ENCODE measurements around the gene HHATL.

Gene HHATL

DNA sequence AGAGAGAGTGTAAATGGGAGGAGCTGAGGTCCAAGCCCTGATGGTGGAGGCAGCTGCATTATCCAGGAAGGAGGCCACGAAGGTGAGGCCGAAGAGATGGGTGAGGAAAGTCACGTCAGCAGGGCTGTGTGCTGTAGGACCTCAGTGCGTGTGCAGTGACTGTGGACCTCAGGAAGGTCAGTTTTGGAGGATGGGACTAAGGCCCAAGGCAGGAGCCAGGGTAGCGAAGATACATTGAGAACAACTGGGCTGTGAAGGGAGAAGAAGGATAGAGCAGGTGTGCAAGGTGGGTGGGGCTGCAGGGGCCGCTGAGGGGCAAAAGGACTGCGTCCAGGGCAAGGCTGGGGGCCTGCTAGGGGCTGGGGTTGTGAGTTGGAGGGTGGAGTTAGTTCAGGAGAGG lies 12.4 kb downstream of the HHATL start:
- Histone ChIP-seq H3K18ac (ENCODE audit: low read length) (no peak overlapping the region), H2BK15ac (ENCODE audit: low read length) (no peak overlapping the region), H2AK5ac (ENCODE audit: low read depth, low read length) (peak overlapping the region; percentile 19), H3K27ac (replicated peaks; ENCODE audit: low read length) (no peak overlapping the region), H3K4me3 (ENCODE audit: low read length in 2 of 2) (peak overlapping the region in 1 of 2 donors; percentile 33), H3K27me3 (ENCODE audit: control insufficient read depth in 3 of 3, insufficient read depth in 3 of 3, low read depth in 1 of 3, low read length in 3 of 3) (peaks cover 0 to 21% (median 0%) of the 10 kb centered on the region in 3 experiments), H3K36me3 (replicated peaks in 1 of 2; ENCODE audit: control insufficient read depth in 2 of 2, insufficient read depth in 2 of 2, low read length in 2 of 2) (no peaks in the 10 kb centered on the region), H2BK120ac (ENCODE audit: low read depth, low read length) (no peak overlapping the region), H3K79me1 (ENCODE audit: low read depth, low read length) (no peaks in the 10 kb centered on the region), H3K9me3 (replicated peaks in 1 of 2; ENCODE audit: control insufficient read depth in 2 of 2, insufficient read depth in 1 of 2, low read depth in 1 of 2, low read length in 2 of 2) (no peaks in the 10 kb centered on the region), H4K91ac (ENCODE audit: low read depth, low read length, poor library complexity) (no peak overlapping the region), H3K23ac (ENCODE audit: low read depth, low read length, poor library complexity) (no peak overlapping the region), H3K9ac (ENCODE audit: low read depth, low read length, poor library complexity) (no peak overlapping the region), H3K4me1 (ENCODE audit: control insufficient read depth in 2 of 2, insufficient read depth in 1 of 2, low read depth in 1 of 2, low read length in 2 of 2) (peaks cover 0 to 8% of the 10 kb centered on the region in 2 donors), H3K14ac (ENCODE audit: low read length) (no peak overlapping the region), H2AFZ (ENCODE audit: low read length) (no peak overlapping the region), H3K4ac (ENCODE audit: low read length) (no peak overlapping the region), H2BK12ac (ENCODE audit: low read length) (no peak overlapping the region), H2BK5ac (ENCODE audit: low read length) (no peak overlapping the region), H4K8ac (ENCODE audit: low read depth, low read length) (no peak overlapping the region), H3K4me2 (ENCODE audit: insufficient read depth, low read length, poor library complexity, severe bottlenecking) (no peak overlapping the region)
- no CpG with 5 or more reads among the region's 7 CpGs for WGBS, 2 donors (ENCODE audit: extremely low coverage in 2 of 2, insufficient read length in 2 of 2, insufficient replicate concordance in 1 of 2)
- DNase-seq (ENCODE audit: low spot score) = no peak

- no peak for DNase-seq (ENCODE audit: low spot score)
- Histone ChIP-seq H2AFZ (ENCODE audit: low read length) (no peak overlapping the region), H3K23ac (ENCODE audit: low read depth, low read length, poor library complexity) (no peak overlapping the region), H3K79me1 (ENCODE audit: low read depth, low read length) (no peaks in the 10 kb centered on the region), H3K36me3 (replicated peaks in 1 of 2; ENCODE audit: control insufficient read depth in 2 of 2, insufficient read depth in 2 of 2, low read length in 2 of 2) (no peaks in the 10 kb centered on the region), H4K8ac (ENCODE audit: low read depth, low read length) (no peak overlapping the region), H2AK5ac (ENCODE audit: low read depth, low read length) (no peak overlapping the region), H2BK15ac (ENCODE audit: low read length) (no peak overlapping the region), H2BK12ac (ENCODE audit: low read length) (no peak overlapping the region), H3K4me2 (ENCODE audit: insufficient read depth, low read length, poor library complexity, severe bottlenecking) (no peak overlapping the region), H3K4ac (ENCODE audit: low read length) (no peak overlapping the region), H3K4me1 (ENCODE audit: control insufficient read depth in 2 of 2, insufficient read depth in 1 of 2, low read depth in 1 of 2, low read length in 2 of 2) (peaks cover 0 to 8% of the 10 kb centered on the region in 2 donors), H3K18ac (ENCODE audit: low read length) (no peak overlapping the region), H2BK120ac (ENCODE audit: low read depth, low read length) (no peak overlapping the region), H3K27ac (replicated peaks; ENCODE audit: low read length) (no peak overlapping the region), H3K14ac (ENCODE audit: low read length) (no peak overlapping the region), H2BK5ac (ENCODE audit: low read length) (no peak overlapping the region), H3K9ac (ENCODE audit: low read depth, low read length, poor library complexity) (no peak overlapping the region), H3K4me3 (ENCODE audit: low read length in 2 of 2) (no peak overlapping the region), H3K9me3 (replicated peaks in 1 of 2; ENCODE audit: control insufficient read depth in 2 of 2, insufficient read depth in 1 of 2, low read depth in 1 of 2, low read length in 2 of 2) (no peaks in the 10 kb centered on the region), H3K27me3 (ENCODE audit: control insufficient read depth in 3 of 3, insufficient read depth in 3 of 3, low read depth in 1 of 3, low read length in 3 of 3) (peaks cover 0 to 21% (median 0%) of the 10 kb centered on the region in 3 experiments), H4K91ac (ENCODE audit: low read depth, low read length, poor library complexity) (no peak overlapping the region)
- no CpG with 5 or more reads among the region's 9 CpGs for WGBS, 2 donors (ENCODE audit: extremely low coverage in 2 of 2, insufficient read length in 2 of 2, insufficient replicate concordance in 1 of 2)
Measured at GRCh38 chr3:42689421-42690014, 13.1 kb downstream of the HHATL start.

DNA sequence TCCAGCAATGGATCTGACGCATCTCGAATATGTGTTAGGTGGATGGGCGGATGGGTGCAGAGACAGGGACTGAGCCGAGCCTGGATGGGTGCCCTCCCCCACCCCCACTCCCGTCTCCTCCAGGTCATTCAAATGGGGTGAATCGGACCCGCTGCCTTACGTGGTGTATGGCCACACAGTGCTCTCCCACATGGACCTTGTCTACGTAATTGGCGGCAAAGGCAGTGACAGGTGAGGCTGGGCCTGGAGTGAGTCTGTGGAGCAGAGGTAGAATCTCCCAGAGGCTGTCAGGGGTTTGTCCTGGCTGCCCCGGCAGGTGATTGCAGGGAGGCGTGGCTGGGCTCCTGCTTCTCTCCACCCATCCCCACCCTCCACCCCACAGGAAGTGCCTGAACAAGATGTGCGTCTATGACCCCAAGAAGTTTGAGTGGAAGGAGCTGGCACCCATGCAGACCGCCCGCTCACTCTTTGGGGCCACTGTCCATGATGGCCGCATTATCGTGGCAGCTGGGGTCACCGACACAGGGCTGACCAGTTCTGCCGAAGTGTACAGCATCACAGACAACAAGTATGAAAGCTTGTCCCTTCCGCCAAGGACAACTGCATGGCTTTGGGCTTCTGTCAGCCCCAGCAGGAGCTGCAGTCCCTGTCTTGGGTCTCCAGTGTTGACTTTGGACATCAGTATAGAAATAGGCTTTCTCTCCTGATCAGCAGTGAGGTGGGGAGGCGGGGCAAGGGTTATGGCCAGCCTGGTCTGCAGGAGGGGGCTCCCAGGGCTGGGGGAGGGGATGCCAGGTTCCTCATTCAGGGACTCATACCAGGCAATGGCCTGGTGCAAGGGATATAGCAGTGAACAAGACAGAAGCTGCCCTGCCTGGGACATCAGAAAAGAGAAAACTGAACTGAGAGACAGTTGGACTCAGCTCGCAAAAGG lies 13.8 kb downstream of the HHATL start:
- Histone ChIP-seq H2BK5ac (ENCODE audit: low read length) (peak overlapping the region; percentile 31), H3K27me3 (ENCODE audit: control insufficient read depth in 3 of 3, insufficient read depth in 3 of 3, low read depth in 1 of 3, low read length in 3 of 3) (peaks cover 0 to 21% (median 0%) of the 10 kb centered on the region in 3 experiments), H3K23ac (ENCODE audit: low read depth, low read length, poor library complexity) (peak overlapping the region; percentile 86), H3K4me2 (ENCODE audit: insufficient read depth, low read length, poor library complexity, severe bottlenecking) (no peak overlapping the region), H2BK120ac (ENCODE audit: low read depth, low read length) (peak overlapping the region; percentile 84), H3K4ac (ENCODE audit: low read length) (no peak overlapping the region), H4K91ac (ENCODE audit: low read depth, low read length, poor library complexity) (no peak overlapping the region), H3K14ac (ENCODE audit: low read length) (no peak overlapping the region), H3K9ac (ENCODE audit: low read depth, low read length, poor library complexity) (no peak overlapping the region), H2BK15ac (ENCODE audit: low read length) (peak overlapping the region; percentile 86), H3K4me1 (ENCODE audit: control insufficient read depth in 2 of 2, insufficient read depth in 1 of 2, low read depth in 1 of 2, low read length in 2 of 2) (peaks cover 0 to 8% of the 10 kb centered on the region in 2 donors), H2AFZ (ENCODE audit: low read length) (no peak overlapping the region), H2AK5ac (ENCODE audit: low read depth, low read length) (no peak overlapping the region), H3K27ac (replicated peaks; ENCODE audit: low read length) (no peak overlapping the region), H3K4me3 (ENCODE audit: low read length in 2 of 2) (no peak overlapping the region), H3K36me3 (replicated peaks in 1 of 2; ENCODE audit: control insufficient read depth in 2 of 2, insufficient read depth in 2 of 2, low read length in 2 of 2) (no peaks in the 10 kb centered on the region), H3K9me3 (replicated peaks in 1 of 2; ENCODE audit: control insufficient read depth in 2 of 2, insufficient read depth in 1 of 2, low read depth in 1 of 2, low read length in 2 of 2) (no peaks in the 10 kb centered on the region), H3K79me1 (ENCODE audit: low read depth, low read length) (no peaks in the 10 kb centered on the region), H3K18ac (ENCODE audit: low read length) (peak overlapping the region; percentile 6), H4K8ac (ENCODE audit: low read depth, low read length) (no peak overlapping the region), H2BK12ac (ENCODE audit: low read length) (no peak overlapping the region)
- no peak for DNase-seq (ENCODE audit: low spot score)
- no CpG with 5 or more reads among the region's 22 CpGs for WGBS, 2 donors (ENCODE audit: extremely low coverage in 2 of 2, insufficient read length in 2 of 2, insufficient replicate concordance in 1 of 2)

DNA sequence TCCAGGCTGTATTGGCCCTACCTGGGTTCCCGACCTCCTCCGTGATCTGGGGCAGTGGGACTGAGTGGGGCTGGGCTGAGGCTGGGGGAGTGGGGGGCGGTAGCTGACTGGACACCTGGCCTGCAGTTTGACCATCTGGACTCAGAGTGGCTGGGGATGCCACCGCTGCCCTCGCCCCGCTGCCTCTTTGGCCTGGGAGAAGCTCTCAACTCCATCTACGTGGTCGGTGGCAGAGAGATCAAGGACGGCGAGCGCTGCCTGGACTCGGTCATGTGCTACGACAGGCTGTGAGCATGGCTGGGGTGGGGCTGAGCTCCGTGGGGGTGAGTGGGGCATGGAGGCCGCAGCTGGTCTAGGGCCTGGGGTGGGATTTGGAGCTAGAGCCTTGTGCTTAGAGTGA lies 14.6 kb downstream of the HHATL start:
- no peak overlapping the region for H3K4me3 ChIP-seq (ENCODE audit: low read length in 2 of 2)
- no peak overlapping the region for H2AFZ ChIP-seq (ENCODE audit: low read length)
- peaks cover 0 to 21% (median 0%) of the 10 kb centered on the region in 3 experiments for H3K27me3 ChIP-seq (ENCODE audit: control insufficient read depth in 3 of 3, insufficient read depth in 3 of 3, low read depth in 1 of 3, low read length in 3 of 3)
- no peak for DNase-seq (ENCODE audit: low spot score)
- H2BK12ac ChIP-seq (ENCODE audit: low read length) = no peak overlapping the region
- H3K79me1 ChIP-seq (ENCODE audit: low read depth, low read length) = no peaks in the 10 kb centered on the region
- H3K23ac ChIP-seq (ENCODE audit: low read depth, low read length, poor library complexity) = peak overlapping the region; percentile 37
- no peak overlapping the region for H3K4ac ChIP-seq (ENCODE audit: low read length)
- H3K18ac ChIP-seq (ENCODE audit: low read length) = peak overlapping the region; percentile 77
- no peak overlapping the region for H2BK5ac ChIP-seq (ENCODE audit: low read length)
- no peak overlapping the region for H2BK15ac ChIP-seq (ENCODE audit: low read length)
- no peaks in the 10 kb centered on the region for H3K9me3 ChIP-seq (replicated peaks in 1 of 2; ENCODE audit: control insufficient read depth in 2 of 2, insufficient read depth in 1 of 2, low read depth in 1 of 2, low read length in 2 of 2)
- no peak overlapping the region for H3K27ac ChIP-seq (replicated peaks; ENCODE audit: low read length)
- H2BK120ac ChIP-seq (ENCODE audit: low read depth, low read length) = no peak overlapping the region
- H3K36me3 ChIP-seq (replicated peaks in 1 of 2; ENCODE audit: control insufficient read depth in 2 of 2, insufficient read depth in 2 of 2, low read length in 2 of 2) = no peaks in the 10 kb centered on the region
- no peak overlapping the region for H4K91ac ChIP-seq (ENCODE audit: low read depth, low read length, poor library complexity)
- H4K8ac ChIP-seq (ENCODE audit: low read depth, low read length) = no peak overlapping the region
- no peak overlapping the region for H2AK5ac ChIP-seq (ENCODE audit: low read depth, low read length)
- WGBS, 2 donors (ENCODE audit: extremely low coverage in 2 of 2, insufficient read length in 2 of 2, insufficient replicate concordance in 1 of 2) = no CpG with 5 or more reads among the region's 15 CpGs
- H3K4me2 ChIP-seq (ENCODE audit: insufficient read depth, low read length, poor library complexity, severe bottlenecking) = no peak overlapping the region
- peaks cover 0 to 11% of the 10 kb centered on the region in 2 donors for H3K4me1 ChIP-seq (ENCODE audit: control insufficient read depth in 2 of 2, insufficient read depth in 1 of 2, low read depth in 1 of 2, low read length in 2 of 2)
- peak overlapping the region; percentile 40 for H3K14ac ChIP-seq (ENCODE audit: low read length)
- H3K9ac ChIP-seq (ENCODE audit: low read depth, low read length, poor library complexity) = no peak overlapping the region
